ENCODE data around the gene ZNF853. TPM values are rescaled to one million over a fixed set of nuclear protein-coding genes. Genes with fewer than 3 reads are reported as not detected.

ZNF853 gene
- polyA plus RNA-seq, 3 donors: 0.15 TPM; not detected in 2

DNA sequence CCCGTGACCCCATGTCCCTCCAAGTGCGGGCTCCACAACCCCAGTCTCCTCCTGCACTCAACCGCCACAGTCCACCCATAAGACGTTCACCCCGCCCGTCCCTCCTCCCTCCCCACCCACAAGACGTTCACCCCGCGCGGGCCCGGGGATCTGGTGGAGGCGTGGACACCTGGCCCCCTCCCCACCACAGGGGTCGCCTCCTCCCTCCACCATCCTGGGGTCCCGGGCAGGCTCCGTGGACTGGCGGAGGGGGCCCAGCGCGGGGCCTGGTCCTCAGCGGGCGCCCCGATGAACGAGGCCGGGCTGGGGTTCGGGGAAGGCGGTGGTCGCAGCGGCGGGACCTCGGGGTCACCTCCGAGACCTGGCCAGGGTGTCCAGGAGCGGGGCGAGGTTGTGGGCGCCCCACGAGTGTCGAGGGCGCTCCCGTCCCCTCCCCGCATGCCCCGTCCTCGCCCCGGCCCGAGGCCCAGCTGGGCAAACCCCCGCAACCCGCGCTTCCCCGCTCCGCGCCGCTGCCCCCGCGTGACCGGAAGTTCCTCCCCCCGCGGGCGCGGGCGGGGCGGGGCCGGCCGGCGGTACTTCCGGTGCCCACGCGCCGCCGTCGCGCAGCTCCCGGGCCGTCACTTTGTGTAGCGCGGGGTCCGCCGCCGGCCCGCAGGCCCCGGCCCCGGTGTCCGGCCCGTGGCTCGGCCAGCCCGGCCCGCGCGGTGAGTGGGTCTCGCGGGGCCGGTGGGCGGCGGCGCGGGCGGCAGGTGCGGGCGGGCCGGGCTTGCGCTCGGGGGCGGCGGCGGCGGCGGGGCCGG, 21.5 kb downstream of the ZNF853 start, which contains the start of gene ZNF316:
Gene ZNF316, plus strand, starts transcription at position 578 of the 803 bp plus-strand sequence. CDS start 5,092 bp downstream, outside the sequence.
- Mint-ChIP-seq H3K4me1 (peaks cover 51% of the 10 kb centered on the region), H3K9me3 (peaks cover 15 to 23% (median 18%) of the 10 kb centered on the region in 7 donors), H3K4me3 (peak within 1 kb of the TSS; percentile 84 to 94), H3K27me3 (ENCODE audit: low read depth in 3 of 3) (peaks cover under 1 to 8% (median 3%) of the 10 kb centered on the region in 3 donors), H3K27ac (peak within 1 kb of the TSS; percentile 89 to 98 (median 94)), H3K36me3 (peaks cover 33 to 35% of the 10 kb centered on the region in 2 donors)
- H2AFZ ChIP-seq (ENCODE audit: insufficient read depth, low read depth, low read length, poor library complexity, severe bottlenecking): peak within 1 kb of the TSS; percentile 84
- peaks cover 14 to 29% of the 10 kb centered on the region in 2 donors for H3K36me3 ChIP-seq (replicated peaks in 1 of 2; ENCODE audit: control insufficient read depth in 1 of 2, insufficient read depth in 2 of 2, low read length in 2 of 2)
- H3K9ac ChIP-seq (ENCODE audit: insufficient read depth, low read length, poor library complexity, severe bottlenecking): peak within 1 kb of the TSS; percentile 96
- H4K20me1 ChIP-seq (ENCODE audit: insufficient read depth, low read length): peaks cover 41% of the 10 kb centered on the region
- peaks cover 49% of the 10 kb centered on the region for H3K79me2 ChIP-seq (ENCODE audit: insufficient read depth, low read length)
- under 1% methylated on average over 98 of the region's 104 CpGs for WGBS (ENCODE audit: insufficient coverage)
- peak; percentile 71 to 88 (median 77) for DNase-seq
- H3K4me1 ChIP-seq (ENCODE audit: control insufficient read depth in 1 of 2, insufficient read depth in 2 of 2, low read length in 2 of 2): peaks cover 48 to 66% of the 10 kb centered on the region in 2 donors
- no peak for TF ChIP-seq CTCF (IDR thresholded peaks at IDR 0.05)
- intact Hi-C loops (cut with micrococcal nuclease): loop anchor here in 1 of 2 donors (5.0 kb wide), 1 partner anchor 70 kb away; the partner anchor contains the start of gene ZNF12
- H3K4me3 ChIP-seq (replicated peaks in 1 of 3; ENCODE audit: low read depth in 2 of 3, low read length in 3 of 3): peak within 1 kb of the TSS; percentile 55 to 75 (median 60)
- H3K9me3 ChIP-seq (replicated peaks in 1 of 2; ENCODE audit: control insufficient read depth in 1 of 2, insufficient read depth in 1 of 2, low read length in 2 of 2): peaks cover 0 to 22% of the 10 kb centered on the region in 2 donors
- peak within 1 kb of the TSS; percentile 86 to 98 for H3K27ac ChIP-seq (ENCODE audit: low read depth in 1 of 2, low read length in 2 of 2)
- H3K27me3 ChIP-seq (ENCODE audit: control insufficient read depth in 2 of 2, insufficient read depth in 2 of 2, low read length in 2 of 2): no peaks in the 10 kb centered on the region
- H3K4me2 ChIP-seq (replicated peaks; ENCODE audit: extremely low read depth, low read length, poor library complexity, severe bottlenecking): peak within 1 kb of the TSS; percentile 85

GRCh38 chr7:6637544-6638229, 22.3 kb downstream of the ZNF853 start:
- Histone ChIP-seq H3K4me1 (ENCODE audit: control insufficient read depth in 1 of 2, insufficient read depth in 2 of 2, low read length in 2 of 2) (peaks cover 48 to 66% of the 10 kb centered on the region in 2 donors), H3K27me3 (ENCODE audit: control insufficient read depth in 2 of 2, insufficient read depth in 2 of 2, low read length in 2 of 2) (no peaks in the 10 kb centered on the region), H3K79me2 (ENCODE audit: insufficient read depth, low read length) (peaks cover 49% of the 10 kb centered on the region), H3K27ac (ENCODE audit: low read depth in 1 of 2, low read length in 2 of 2) (peak overlapping the region in 1 of 2 donors; percentile 33), H3K4me3 (replicated peaks in 1 of 3; ENCODE audit: low read depth in 2 of 3, low read length in 3 of 3) (peak overlapping the region; percentile 55 to 75 (median 60)), H3K36me3 (replicated peaks in 1 of 2; ENCODE audit: control insufficient read depth in 1 of 2, insufficient read depth in 2 of 2, low read length in 2 of 2) (peaks cover 22 to 37% of the 10 kb centered on the region in 2 donors), H3K9ac (ENCODE audit: insufficient read depth, low read length, poor library complexity, severe bottlenecking) (peak overlapping the region; percentile 96), H3K9me3 (replicated peaks in 1 of 2; ENCODE audit: control insufficient read depth in 1 of 2, insufficient read depth in 1 of 2, low read length in 2 of 2) (peaks cover 0 to 22% of the 10 kb centered on the region in 2 donors), H4K20me1 (ENCODE audit: insufficient read depth, low read length) (peaks cover 49% of the 10 kb centered on the region), H3K4me2 (replicated peaks; ENCODE audit: extremely low read depth, low read length, poor library complexity, severe bottlenecking) (peak overlapping the region; percentile 85), H2AFZ (ENCODE audit: insufficient read depth, low read depth, low read length, poor library complexity, severe bottlenecking) (peak overlapping the region; percentile 61)
- Mint-ChIP-seq H3K9me3 (peaks cover 14 to 23% (median 16%) of the 10 kb centered on the region in 7 donors), H3K27ac (peak overlapping the region; percentile 20 to 89 (median 74)), H3K27me3 (ENCODE audit: low read depth in 3 of 3) (peaks cover 0 to 8% (median 3%) of the 10 kb centered on the region in 3 donors), H3K36me3 (peaks cover 40 to 42% of the 10 kb centered on the region in 2 donors), H3K4me1 (peaks cover 51% of the 10 kb centered on the region), H3K4me3 (peak overlapping the region; percentile 84 to 94)
- intact Hi-C loops (cut with micrococcal nuclease): loop anchor here in 1 of 2 donors (5.0 kb wide), 1 partner anchor 70 kb away; the partner anchor contains the start of gene ZNF12
- peak; percentile 24 to 43 (median 29) for DNase-seq
- WGBS (ENCODE audit: insufficient coverage): under 1% methylated on average over 59 of the region's 60 CpGs
- TF ChIP-seq CTCF (IDR thresholded peaks at IDR 0.05): peak; percentile 25
